ENCODE data around the gene CRYGC.

- TF ChIP-seq CTCF (IDR thresholded peaks at IDR 0.05; ENCODE audit: extremely low read depth in 1 of 2, insufficient read depth in 1 of 2, low read depth in 1 of 2, low read length in 2 of 2) = no peak
- TF ChIP-seq GATA2 (IDR thresholded peaks at IDR 0.05; ENCODE audit: insufficient read depth, insufficient read length, low read depth, low read length) = no peak
- TF ChIP-seq MAX (IDR thresholded peaks at IDR 0.05; ENCODE audit: insufficient read depth, insufficient read length) = no peak
- TF ChIP-seq POLR2AphosphoS5 (IDR thresholded peaks at IDR 0.05; ENCODE audit: insufficient read depth, low read depth, low read length) = no peak
Observed at GRCh38 chr2:208135794-208136715, 6.4 kb upstream of the CRYGC start.
